Measurements from ENCODE around the gene TBX19. TPM values are rescaled to one million over a fixed set of nuclear protein-coding genes. Genes with fewer than 3 reads are reported as not detected.

The TBX19 gene
- total and polyA plus RNA-seq, 10 of the 15 experiments (the other 5 are each of a cell fraction or from before 2014, with no cell fraction given): 0.13 to 6.9 (median 1.2) TPM

- peak; percentile 52 for ATAC-seq
- H3K4me2 ChIP-seq (ENCODE audit: control insufficient read depth, insufficient read depth): no peak overlapping the region
- no peak overlapping the region for H2AFZ ChIP-seq (ENCODE audit: control insufficient read depth, low read depth, low read length)
- H3K79me2 ChIP-seq (ENCODE audit: control insufficient read depth, insufficient read depth, low read length): no peaks in the 10 kb centered on the region
- no peak overlapping the region for H3K4me3 ChIP-seq
- in situ Hi-C loops (cut with MboI) (no loop called here), intact Hi-C loops (cut with micrococcal nuclease; ENCODE audit: unreplicated experiment) (loop anchor here (5.0 kb wide), 1 partner anchor 104 kb away; no protein-coding TSS in a partner anchor)
- TF ChIP-seq RUNX3 (IDR thresholded peaks at IDR 0.05; ENCODE audit: low read length) (peak; percentile 74), FOXM1 (IDR thresholded peaks at IDR 0.05; ENCODE audit: low read depth, low read length) (no peak), CEBPZ (IDR thresholded peaks at IDR 0.05; ENCODE audit: low read depth, low read length) (no peak), IKZF1 (conservative IDR thresholded peaks at IDR 0.05) (peak; percentile 39; the same call in 1 of the 2 replicates), IKZF2 (IDR thresholded peaks at IDR 0.05) (peak; percentile 46 to 47; a peak in 2 of 4 replicates)
- ChIA-PET CTCF (interaction anchor here (0.6 to 7.7 kb wide), 23 partner anchors 11 to 1208 kb away, joined by 3 to 283 read pairs (median 13); partner anchors contain the start of gene SFT2D2), POLR2A (interaction anchor here (1.2 kb wide), 1 partner anchor 98 kb away, joined by 3 read pairs; no protein-coding TSS in a partner anchor), SMC1A (ENCODE audit: uncharacterized antibody, unreplicated experiment) (interaction anchor here (0.6 to 7.8 kb wide), 21 partner anchors 19 to 1008 kb away, joined by 3 to 239 read pairs (median 5); no protein-coding TSS in a partner anchor), RAD21 (ENCODE audit: unreplicated experiment) (interaction anchor here (0.8 to 5.8 kb wide), 15 partner anchors 23 to 1007 kb away, joined by 3 to 193 read pairs (median 18); no protein-coding TSS in a partner anchor)
- BruUV-seq (replicated peaks): no TSS peak
- FAIRE-seq: no peak
- H3K4me1 ChIP-seq (ENCODE audit: control insufficient read depth, insufficient read depth, low read length): peaks cover 10% of the 10 kb centered on the region
- DNase-seq (ENCODE audit: low read depth, low spot score): no peak
- no peak overlapping the region for H3K27ac ChIP-seq (ENCODE audit: control insufficient read depth, insufficient read depth)
- H3K9me3 ChIP-seq (replicated peaks; ENCODE audit: control insufficient read depth, insufficient read depth, low read length): no peaks in the 10 kb centered on the region; the same call in 2 of the 3 replicates
- no peaks in the 10 kb centered on the region for H3K36me3 ChIP-seq (ENCODE audit: control insufficient read depth in 2 of 2, insufficient read depth in 2 of 2, low read length in 1 of 2)
- H3K9ac ChIP-seq (ENCODE audit: control insufficient read depth, insufficient read depth, low read length): no peak overlapping the region
- no peaks in the 10 kb centered on the region for H3K27me3 ChIP-seq (replicated peaks in 1 of 2; ENCODE audit: control insufficient read depth in 2 of 2, insufficient read depth in 2 of 2, low read length in 1 of 2)
- 11% methylated on average over 3 of the region's 3 CpGs for WGBS (ENCODE audit: insufficient coverage, insufficient replicate concordance, low lambda C conversion rate, missing lambda C conversion rate)
- no peaks in the 10 kb centered on the region for H4K20me1 ChIP-seq (ENCODE audit: control insufficient read depth, insufficient read depth)
Observed at GRCh38 chr1:168340781-168341482, 60.3 kb downstream of the TBX19 start.
